HG02885 (cell line): Measurements from ENCODE around the gene ZSWIM5.
"Not testable (repeated sequence)": the region's sequence is repeated elsewhere in the genome, so short reads cannot be mapped to it uniquely, and the experiment has no call there.

Experiments
- ATAC-seq: cut with Tn5 transposase; IDR thresholded peaks from one replicate; pipeline ENCODE4 v1.9.1; 2021; ENCODE audit warnings: mild to moderate bottlenecking; ENCODE audit not compliant: unreplicated experiment, poor library complexity

The ZSWIM5 gene

GRCh38 chr1:45008516-45008915 is 197.9 kb downstream of the ZSWIM5 start:
- ATAC-seq: no peak

GRCh38 chr1:45008076-45008475 is 198.3 kb downstream of the ZSWIM5 start:
- no peak for ATAC-seq

- no peak for ATAC-seq
These were observed 199.1 kb downstream of the ZSWIM5 start for GRCh38 chr1:45007311-45007710.

- ATAC-seq: no peak
These were observed 200.6 kb downstream of the ZSWIM5 start for GRCh38 chr1:45005761-45006160.

- no peak for ATAC-seq
These were observed 202.0 kb downstream of the ZSWIM5 start for GRCh38 chr1:45004281-45004920.

GRCh38 chr1:45003741-45004140 is 202.7 kb downstream of the ZSWIM5 start:
- ATAC-seq: no peak

- ATAC-seq: no peak
These were observed 203.5 kb downstream of the ZSWIM5 start for GRCh38 chr1:45002650-45003645.

- ATAC-seq: not testable (repeated sequence)
These were observed 204.8 kb downstream of the ZSWIM5 start for GRCh38 chr1:45001576-45001975.

- ATAC-seq: no peak
These were observed 205.4 kb downstream of the ZSWIM5 start for GRCh38 chr1:45001011-45001481.

- ATAC-seq: no peak
These were observed 207.2 kb downstream of the ZSWIM5 start for GRCh38 chr1:44999232-44999631.

GRCh38 chr1:44995467-44996238 is 210.8 kb downstream of the ZSWIM5 start:
- no peak for ATAC-seq

- no peak for ATAC-seq
These were observed 212.0 kb downstream of the ZSWIM5 start for GRCh38 chr1:44994309-44994898.

GRCh38 chr1:44988531-44989156 is 217.8 kb downstream of the ZSWIM5 start:
- no peak for ATAC-seq

- no peak for ATAC-seq
These were observed 220.6 kb downstream of the ZSWIM5 start for GRCh38 chr1:44985747-44986359.

GRCh38 chr1:44977372-44977771 is 229.0 kb downstream of the ZSWIM5 start:
- not testable (repeated sequence) for ATAC-seq

GRCh38 chr1:44976252-44976651 is 230.2 kb downstream of the ZSWIM5 start:
- ATAC-seq: no peak

- ATAC-seq: no peak
These were observed 232.8 kb downstream of the ZSWIM5 start for GRCh38 chr1:44973645-44974044.

GRCh38 chr1:44970317-44970716 is 236.1 kb downstream of the ZSWIM5 start:
- no peak for ATAC-seq
